ENCODE data around the gene C14orf132. TPM values are rescaled to one million over a fixed set of nuclear protein-coding genes. Genes with fewer than 3 reads are reported as not detected.
A peak's percentile ranks its signal among the peaks of the same experiment; 100 is the strongest.

The C14orf132 gene
- total RNA-seq, 1 experiment from 2014 or later = not detected

DNA sequence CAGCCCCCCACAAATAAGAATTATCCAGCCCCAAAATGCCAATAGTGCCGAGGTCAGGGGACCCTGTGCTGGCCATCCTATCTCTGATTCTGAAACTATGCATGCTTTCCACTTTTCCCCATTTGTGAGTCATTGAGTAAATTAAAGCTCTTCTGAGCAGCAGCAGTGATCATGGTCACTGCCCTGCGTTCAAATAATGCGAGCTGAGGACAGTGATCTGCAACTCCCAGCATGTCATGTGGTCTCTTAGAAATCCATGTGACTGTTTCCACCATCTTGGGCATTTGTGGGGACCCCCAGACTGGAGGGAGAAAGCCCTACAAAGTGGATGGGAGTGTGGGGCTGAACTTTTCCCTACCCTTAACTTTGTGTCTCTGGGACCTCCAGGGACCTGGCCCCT lies 53.8 kb downstream of the C14orf132 start:
- Histone ChIP-seq H3K9me3 (replicated peaks) (no peaks in the 10 kb centered on the region), H3K27ac (no peak overlapping the region), H3K36me3 (no peaks in the 10 kb centered on the region), H3K4me3 (no peak overlapping the region), H3K27me3 (no peaks in the 10 kb centered on the region; the same call in 1 of the 2 replicates), H3K4me1 (peaks cover 19% of the 10 kb centered on the region)
- DNase-seq = no peak

DNA sequence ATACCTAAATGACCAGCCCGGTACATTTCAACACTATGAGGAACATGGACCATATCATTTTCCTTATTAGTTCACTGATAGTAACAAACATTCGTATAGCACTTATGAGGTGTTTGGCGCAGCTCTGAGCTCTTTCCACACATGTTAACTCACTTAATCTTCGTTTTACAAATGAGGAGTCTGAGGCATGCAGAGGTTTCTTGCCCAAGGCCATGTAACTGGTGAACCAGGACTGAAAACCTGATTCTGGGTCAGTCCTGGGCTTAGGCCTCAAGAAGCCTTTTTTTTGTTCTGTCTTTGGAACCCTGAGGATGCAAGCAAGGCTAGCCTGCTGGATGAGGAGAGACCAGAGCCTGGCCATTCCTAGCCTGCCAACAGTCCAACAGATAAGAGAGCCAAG lies 55.0 kb downstream of the C14orf132 start:
- H3K27ac ChIP-seq = no peak overlapping the region
- no peaks in the 10 kb centered on the region for H3K9me3 ChIP-seq (replicated peaks)
- peaks cover 19% of the 10 kb centered on the region for H3K4me1 ChIP-seq
- no peak overlapping the region for H3K4me3 ChIP-seq
- H3K36me3 ChIP-seq = no peaks in the 10 kb centered on the region
- no peak for DNase-seq
- no peaks in the 10 kb centered on the region; the same call in 1 of the 2 replicates for H3K27me3 ChIP-seq

DNA sequence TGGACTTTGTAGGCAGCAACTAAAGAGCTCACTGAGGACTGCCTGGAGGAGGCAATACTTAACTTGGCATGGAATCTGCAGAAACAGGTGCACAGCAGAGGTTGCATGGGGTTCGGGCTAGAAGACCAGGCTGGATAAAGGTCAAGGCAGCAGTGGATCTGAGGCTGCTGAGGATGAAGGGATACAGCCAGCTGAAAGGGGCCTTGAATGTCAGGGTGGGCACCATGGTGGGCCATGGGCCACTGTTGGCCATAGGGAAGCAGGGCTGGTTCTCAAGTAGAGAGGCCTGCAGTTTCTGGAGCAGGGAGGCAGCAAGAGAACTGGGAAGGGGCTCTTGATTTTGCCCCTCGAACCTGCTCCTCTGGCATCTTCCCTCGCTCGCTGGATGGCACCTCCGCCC lies 55.5 kb downstream of the C14orf132 start:
- Histone ChIP-seq H3K27ac (no peak overlapping the region), H3K36me3 (no peaks in the 10 kb centered on the region), H3K9me3 (replicated peaks) (no peaks in the 10 kb centered on the region), H3K4me1 (peaks cover 19% of the 10 kb centered on the region), H3K4me3 (no peak overlapping the region), H3K27me3 (no peaks in the 10 kb centered on the region; the same call in 1 of the 2 replicates)
- no peak for DNase-seq

DNA sequence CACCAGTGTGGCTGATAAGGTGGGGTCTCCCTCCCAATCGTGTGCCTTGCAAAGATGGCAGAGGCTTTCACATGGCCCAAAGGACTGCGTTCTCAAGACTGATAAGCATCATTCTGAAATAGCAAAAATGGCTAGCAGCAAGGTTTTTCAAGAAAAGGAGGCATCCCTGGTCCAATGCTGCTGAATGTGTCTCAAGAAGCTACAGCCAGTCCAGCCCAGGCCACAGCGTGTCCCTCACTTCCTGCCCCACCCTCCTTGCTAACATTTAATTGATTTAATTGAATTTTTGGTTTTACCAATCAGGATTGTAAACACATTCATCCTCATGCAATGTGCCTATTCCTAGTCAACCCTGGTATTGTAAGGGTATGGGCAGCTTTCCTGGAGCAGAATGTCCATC lies 55.9 kb downstream of the C14orf132 start:
- Histone ChIP-seq H3K27me3 (no peaks in the 10 kb centered on the region; the same call in 1 of the 2 replicates), H3K9me3 (replicated peaks) (no peaks in the 10 kb centered on the region), H3K4me1 (peaks cover 19% of the 10 kb centered on the region), H3K27ac (no peak overlapping the region), H3K4me3 (no peak overlapping the region), H3K36me3 (no peaks in the 10 kb centered on the region)
- no peak for DNase-seq

DNA sequence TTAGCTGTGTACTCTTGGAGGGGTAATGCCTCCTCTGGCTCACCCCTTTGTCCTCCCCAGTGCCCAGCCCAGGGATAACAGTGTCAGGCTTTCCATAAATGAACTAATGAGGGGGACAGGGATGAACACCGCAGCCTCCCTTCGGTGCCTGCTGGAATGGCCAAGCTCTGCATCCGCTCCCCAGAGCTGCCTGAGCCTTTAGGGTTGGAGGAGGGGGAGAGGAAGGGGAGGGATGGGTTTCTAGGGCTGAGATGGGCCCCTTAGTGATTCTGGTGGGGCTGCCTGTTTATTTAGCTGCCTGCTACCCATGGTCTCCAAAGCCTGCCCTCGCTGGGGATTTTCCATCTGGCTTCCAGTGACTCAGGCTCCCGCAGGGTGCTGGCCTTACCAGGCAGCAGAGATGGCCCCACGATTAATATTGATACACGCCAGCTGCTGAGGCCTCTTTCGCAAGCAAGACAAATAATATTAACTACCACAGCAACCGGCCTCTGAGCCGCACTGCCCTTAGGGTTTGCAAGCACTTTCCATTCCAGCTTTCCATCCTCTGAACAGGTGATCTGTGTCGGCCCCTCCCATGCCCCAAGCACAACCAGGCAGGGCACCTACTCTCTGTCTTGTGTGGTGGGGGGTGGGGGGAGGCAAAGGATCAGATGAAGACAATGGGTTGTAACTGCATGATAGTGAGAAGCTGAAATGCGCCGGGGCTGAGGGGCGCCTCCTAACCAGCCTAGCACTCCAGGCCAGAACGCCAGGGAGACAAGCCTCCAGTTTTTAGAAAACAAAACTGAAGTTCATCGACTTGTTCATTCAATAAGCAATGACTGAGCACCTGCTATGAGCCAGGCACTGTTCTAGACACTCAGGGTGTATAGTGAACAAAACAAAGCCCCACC lies 56.7 kb downstream of the C14orf132 start:
- Histone ChIP-seq H3K27me3 (no peaks in the 10 kb centered on the region; the same call in 1 of the 2 replicates), H3K9me3 (replicated peaks) (no peaks in the 10 kb centered on the region), H3K36me3 (no peaks in the 10 kb centered on the region), H3K4me1 (peaks cover 15% of the 10 kb centered on the region), H3K27ac (no peak overlapping the region), H3K4me3 (no peak overlapping the region)
- DNase-seq = peak; percentile 42 to 60

DNA sequence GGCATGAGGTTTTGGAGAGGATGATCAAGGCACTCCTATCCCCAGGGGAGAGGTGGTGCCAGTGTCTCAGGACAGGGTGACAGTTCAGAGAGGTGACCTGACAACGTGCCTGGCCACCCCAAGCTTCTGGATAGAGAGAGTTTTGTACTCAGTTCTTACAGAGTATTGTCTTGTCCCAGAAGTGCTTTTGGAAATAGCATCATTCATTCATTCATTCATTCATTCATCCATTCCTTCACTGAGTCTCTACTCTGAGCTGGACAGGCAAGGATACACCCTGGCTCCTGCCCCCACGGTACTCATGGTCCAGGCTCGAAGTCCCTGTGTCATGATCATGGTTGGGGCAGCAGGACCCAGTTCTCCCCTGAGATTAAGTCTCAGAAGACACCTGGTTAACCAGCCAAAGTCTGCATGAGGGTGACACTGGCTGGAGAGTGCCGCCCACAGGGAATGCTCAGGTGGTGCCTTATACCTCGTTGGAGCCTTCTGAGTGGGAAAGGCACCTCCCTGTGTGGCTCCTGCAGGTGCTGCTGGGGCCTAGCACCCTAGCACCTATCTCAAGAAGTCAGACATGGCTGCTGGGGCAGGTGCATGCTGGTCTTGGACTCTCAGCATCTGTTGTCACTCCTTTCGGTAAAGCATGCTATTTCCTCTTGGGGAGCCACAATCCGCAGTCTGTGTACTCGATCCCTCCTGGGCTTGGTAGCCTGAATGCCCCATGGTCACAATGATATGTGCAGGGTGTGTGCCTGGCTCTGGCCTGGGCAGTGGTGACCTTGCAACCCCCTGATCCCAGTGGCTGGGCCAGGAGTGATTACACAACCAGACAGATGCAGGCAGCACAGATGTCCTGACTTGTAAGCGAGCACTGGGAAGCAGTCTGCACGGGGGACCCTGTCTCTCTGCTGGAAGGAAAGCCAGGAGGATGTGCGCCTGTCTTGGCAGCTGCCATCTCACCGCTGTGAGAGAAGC lies 57.8 kb downstream of the C14orf132 start:
- Histone ChIP-seq H3K36me3 (no peaks in the 10 kb centered on the region), H3K4me1 (peaks cover 9% of the 10 kb centered on the region), H3K27me3 (no peaks in the 10 kb centered on the region; the same call in 1 of the 2 replicates), H3K4me3 (no peak overlapping the region), H3K27ac (no peak overlapping the region), H3K9me3 (replicated peaks) (no peaks in the 10 kb centered on the region)
- no peak for DNase-seq

DNA sequence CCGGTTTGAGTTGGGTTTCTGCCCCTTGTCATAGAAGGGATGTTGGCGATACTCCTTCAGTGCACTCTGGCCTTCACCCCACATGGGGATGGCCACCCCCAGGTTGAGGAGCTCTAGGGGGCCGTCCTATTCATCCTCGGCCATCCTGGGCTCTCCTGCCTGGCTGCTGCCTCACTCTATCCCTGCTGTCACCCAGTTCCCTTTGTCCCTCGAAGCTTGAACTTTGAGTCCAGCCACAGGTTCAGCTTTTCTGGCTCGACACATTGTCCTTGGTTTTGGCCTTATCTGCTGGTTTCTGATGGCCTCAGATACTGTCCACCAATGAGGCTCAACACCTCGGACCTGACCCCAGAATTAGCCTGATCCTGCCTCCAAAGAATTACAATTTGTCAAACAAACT lies 58.6 kb downstream of the C14orf132 start:
- H3K9me3 ChIP-seq (replicated peaks) = no peaks in the 10 kb centered on the region
- H3K27me3 ChIP-seq = no peaks in the 10 kb centered on the region
- H3K4me3 ChIP-seq = no peak overlapping the region
- no peaks in the 10 kb centered on the region for H3K36me3 ChIP-seq
- H3K27ac ChIP-seq = no peak overlapping the region
- no peak for DNase-seq
- peaks cover 9% of the 10 kb centered on the region for H3K4me1 ChIP-seq

DNA sequence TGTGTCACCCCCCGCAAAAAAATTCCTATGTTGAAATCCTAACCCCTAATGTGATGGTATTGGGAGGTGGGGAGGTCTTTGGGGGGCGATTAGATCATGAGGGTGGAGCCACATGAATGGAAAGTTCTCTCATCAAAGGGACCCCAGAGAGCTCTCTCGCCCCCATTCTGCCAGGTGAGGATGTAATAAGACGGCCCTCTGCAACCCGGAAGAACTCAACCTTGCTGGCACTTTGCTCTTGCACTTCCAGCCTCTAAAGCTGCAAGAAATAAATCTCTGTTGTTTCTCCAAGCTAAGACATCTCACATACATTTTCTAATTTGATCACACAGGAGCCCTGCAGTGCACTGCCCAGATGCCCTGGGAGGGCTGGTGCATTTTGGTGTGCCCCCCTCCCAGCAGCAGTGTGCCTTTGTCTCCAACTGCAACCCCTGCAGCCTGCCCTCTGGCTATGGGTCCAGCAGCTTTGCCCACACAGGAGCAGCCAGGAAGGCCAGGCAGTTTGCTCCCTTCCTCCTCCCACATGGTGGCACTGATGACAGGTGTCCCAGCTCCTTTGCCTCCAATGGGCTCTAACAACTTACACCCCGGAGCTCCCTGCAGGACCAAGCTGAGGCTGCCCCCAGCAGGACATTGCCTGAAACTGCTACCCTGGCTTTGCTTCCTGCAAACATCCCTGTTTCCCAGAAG lies 59.3 kb downstream of the C14orf132 start:
- no peak overlapping the region for H3K4me3 ChIP-seq
- H3K9me3 ChIP-seq (replicated peaks) = no peaks in the 10 kb centered on the region
- peaks cover 9% of the 10 kb centered on the region for H3K4me1 ChIP-seq
- H3K36me3 ChIP-seq = no peaks in the 10 kb centered on the region
- H3K27ac ChIP-seq = no peak overlapping the region
- H3K27me3 ChIP-seq = no peaks in the 10 kb centered on the region
- peak; percentile 61 to 78 for DNase-seq

DNA sequence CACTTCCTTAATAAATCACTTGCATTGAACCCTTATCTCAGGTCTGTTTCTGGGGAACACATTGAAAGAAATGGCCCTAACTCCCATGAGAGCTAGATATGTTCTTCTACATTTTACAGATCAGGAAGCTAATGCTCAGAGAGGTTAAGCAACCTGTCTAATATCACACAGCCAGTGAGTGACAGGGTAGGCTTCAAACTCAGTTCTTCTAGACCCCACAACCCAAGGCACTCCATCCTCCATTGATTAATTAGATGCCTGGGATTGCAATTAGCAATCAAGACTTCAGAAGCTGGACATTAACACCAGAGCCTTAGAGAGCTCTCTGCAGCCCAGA lies 59.8 kb downstream of the C14orf132 start:
- no peak overlapping the region for H3K27ac ChIP-seq
- H3K27me3 ChIP-seq = no peaks in the 10 kb centered on the region
- peaks cover 9% of the 10 kb centered on the region for H3K4me1 ChIP-seq
- DNase-seq = no peak
- no peak overlapping the region for H3K4me3 ChIP-seq
- H3K9me3 ChIP-seq (replicated peaks) = no peaks in the 10 kb centered on the region
- no peaks in the 10 kb centered on the region for H3K36me3 ChIP-seq

DNA sequence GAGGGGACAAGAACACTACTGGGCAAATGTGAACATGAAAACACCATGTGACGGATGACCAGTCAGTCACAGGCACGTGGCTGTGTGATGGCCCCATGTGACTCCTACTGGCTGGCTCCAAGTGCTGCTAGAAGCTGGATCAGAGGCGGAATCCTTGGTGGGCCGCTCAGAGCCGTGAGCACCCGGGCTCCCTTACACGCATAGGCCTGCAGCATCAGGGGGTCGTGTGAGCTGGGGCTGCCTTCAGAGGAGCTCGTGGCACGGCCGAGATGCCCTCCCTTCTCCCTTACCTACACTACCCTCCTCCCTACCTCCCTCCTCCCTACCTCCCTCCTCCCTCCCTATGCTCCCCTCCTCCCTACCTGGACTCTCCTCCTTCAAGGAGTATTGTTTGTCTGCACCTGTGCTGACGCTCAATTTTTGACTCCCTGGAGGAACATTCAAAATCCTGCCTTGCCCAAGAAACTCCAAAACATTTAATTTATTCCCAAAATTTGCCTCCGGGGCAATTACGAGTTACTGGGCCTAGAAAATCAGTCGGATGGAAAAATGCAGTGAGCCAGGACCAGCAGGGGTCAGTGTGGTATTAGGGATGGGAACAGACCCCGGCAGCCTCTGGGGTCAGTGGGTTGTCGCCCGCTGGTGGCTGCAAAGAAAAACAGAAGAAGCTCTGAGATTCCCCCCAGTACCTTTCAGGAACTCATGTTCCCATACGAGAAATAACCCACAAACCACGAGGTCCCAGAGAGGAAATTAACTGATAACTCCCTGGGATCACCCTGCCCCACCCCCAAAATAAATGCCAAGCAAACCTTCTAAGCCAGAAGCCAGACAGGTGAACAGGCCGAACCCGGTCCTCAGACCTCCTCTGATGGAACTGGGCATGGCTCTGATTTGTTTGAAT lies 61.3 kb downstream of the C14orf132 start:
- Histone ChIP-seq H3K4me1 (peaks cover 17% of the 10 kb centered on the region), H3K36me3 (no peaks in the 10 kb centered on the region), H3K27ac (no peak overlapping the region), H3K27me3 (no peaks in the 10 kb centered on the region), H3K4me3 (no peak overlapping the region), H3K9me3 (replicated peaks) (no peaks in the 10 kb centered on the region)
- DNase-seq = peak; percentile 72 to 82

DNA sequence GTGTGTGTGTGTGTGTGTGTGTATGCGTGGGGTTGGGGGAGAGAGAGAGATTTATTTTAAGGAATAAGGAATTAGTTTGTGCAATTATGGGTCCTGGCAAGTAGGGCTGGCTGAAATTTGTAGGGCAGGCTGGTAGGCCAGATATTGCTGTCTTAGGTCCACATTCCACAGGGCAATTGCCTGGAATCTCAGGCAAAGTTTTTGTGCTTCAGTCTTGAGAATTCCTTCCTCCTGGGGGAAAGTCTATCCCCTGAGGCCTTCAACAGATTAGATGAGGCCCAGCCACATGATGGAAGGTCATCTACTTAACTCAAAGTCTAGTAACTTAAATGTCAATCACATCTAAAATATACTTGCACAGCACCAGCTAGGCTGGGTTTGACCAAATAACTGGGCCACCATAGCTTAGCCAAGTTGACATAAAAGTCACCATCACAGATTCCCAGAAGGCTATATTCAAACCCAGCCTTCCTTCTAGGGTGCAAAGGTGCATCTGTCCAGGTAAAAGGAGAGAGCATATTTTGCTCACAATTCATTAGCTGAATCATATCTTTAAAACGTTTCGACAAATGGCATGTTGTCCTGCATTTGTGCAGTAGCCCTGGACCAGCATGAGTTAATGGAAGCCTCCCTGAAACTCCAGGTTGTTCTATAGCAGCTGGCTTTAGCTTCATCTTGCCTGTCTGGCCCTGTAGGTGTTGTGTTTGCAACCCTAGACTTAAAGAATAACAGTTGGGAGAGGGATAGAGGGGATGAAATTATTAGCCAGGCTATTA lies 63.1 kb downstream of the C14orf132 start:
- H3K4me1 ChIP-seq = peaks cover 11% of the 10 kb centered on the region
- DNase-seq = no peak
- no peak overlapping the region for H3K4me3 ChIP-seq
- H3K27me3 ChIP-seq = no peaks in the 10 kb centered on the region
- H3K36me3 ChIP-seq = no peaks in the 10 kb centered on the region
- no peak overlapping the region for H3K27ac ChIP-seq
- no peaks in the 10 kb centered on the region for H3K9me3 ChIP-seq (replicated peaks)

DNA sequence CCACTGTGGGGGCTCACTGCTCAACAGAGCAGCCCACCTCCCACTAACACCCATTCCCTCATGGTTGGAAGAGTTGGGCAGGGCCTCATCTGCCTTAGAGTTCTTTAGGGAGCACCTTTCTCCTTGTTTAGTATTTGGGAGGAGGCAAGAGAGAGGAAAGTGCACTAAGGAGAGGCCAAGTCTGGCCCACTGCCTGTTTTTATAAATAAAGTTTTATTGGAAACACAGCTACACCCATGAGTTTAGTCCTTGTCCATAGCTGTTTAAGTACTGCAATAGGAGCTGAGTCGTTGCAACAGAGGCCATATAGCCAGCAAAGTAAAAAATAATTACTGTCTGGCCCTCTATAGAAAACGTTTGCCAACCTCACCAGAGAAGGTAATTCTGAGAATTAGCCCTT lies 63.9 kb downstream of the C14orf132 start:
- Histone ChIP-seq H3K36me3 (no peaks in the 10 kb centered on the region), H3K4me1 (peaks cover 11% of the 10 kb centered on the region), H3K27me3 (no peaks in the 10 kb centered on the region), H3K27ac (no peak overlapping the region), H3K9me3 (replicated peaks) (no peaks in the 10 kb centered on the region), H3K4me3 (no peak overlapping the region)
- no peak for DNase-seq

Measured in SJCRH30 (cell line).